NCI-H2196 treated with DMSO at 0.1 percent for 48 hours (cell line): Measurements from ENCODE around the gene RIN2.
A peak's percentile ranks its signal among the peaks of the same experiment; 100 is the strongest.
"Not testable (repeated sequence)": the region's sequence is repeated elsewhere in the genome, so short reads cannot be mapped to it uniquely, and the experiment has no call there.

Experiments
- DNase-seq: peaks from one replicate; lab custom pipeline; 2025; ENCODE audit not compliant: unreplicated experiment; lab: John Stamatoyannopoulos, UW

RIN2 gene

DNA sequence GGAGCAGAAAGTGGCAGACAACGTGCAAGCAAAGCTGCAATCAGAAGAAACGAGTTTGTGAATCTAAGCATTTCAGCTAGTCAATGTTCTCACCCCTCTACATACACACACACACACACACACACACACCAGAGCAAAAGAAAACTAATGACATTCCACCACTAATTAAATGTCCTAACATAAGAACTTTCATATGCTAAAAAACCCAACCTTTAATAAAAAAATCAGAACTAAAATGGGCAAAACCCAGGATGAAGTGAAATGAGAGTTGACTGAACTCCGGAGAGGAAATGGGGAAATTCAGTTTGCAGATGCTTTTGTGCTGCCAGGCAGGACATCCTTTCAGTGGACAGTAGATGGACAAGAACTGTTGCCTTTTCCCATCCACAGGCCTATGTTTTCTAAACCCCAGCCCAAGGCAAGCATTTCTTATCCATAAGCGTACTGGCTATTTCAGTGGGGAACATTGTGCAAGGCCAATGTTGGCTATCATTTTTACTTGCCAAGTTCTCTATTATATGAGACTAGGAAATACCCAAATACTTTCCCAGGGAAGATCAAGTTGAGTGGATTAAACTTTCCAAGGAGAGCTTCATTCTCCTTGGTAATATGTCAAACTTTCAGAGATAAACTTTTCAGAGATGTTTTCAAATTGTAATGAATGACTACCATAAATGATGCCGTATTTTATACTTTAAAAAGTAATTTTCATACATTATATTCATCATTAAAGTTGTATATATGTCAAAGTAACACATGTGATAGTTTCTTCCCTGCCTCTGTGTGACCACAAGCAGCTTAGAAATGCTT, 27.3 kb downstream of the RIN2 start:
- no peak for DNase-seq

DNA sequence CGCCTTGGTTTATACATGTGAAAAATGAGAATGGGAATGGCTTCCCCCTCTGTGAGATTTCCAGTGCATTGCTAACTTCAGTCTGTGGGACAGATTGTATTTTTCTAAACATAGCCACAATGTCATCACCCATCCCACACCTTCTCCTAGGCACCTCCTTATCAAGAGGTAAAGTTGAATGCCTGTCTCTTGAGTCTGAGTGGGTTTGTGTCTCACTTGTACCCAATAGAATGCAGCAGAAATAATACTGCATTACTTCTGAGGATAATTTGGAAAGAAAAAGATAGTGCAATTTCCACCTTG, 27.9 kb downstream of the RIN2 start:
- no peak for DNase-seq

DNA sequence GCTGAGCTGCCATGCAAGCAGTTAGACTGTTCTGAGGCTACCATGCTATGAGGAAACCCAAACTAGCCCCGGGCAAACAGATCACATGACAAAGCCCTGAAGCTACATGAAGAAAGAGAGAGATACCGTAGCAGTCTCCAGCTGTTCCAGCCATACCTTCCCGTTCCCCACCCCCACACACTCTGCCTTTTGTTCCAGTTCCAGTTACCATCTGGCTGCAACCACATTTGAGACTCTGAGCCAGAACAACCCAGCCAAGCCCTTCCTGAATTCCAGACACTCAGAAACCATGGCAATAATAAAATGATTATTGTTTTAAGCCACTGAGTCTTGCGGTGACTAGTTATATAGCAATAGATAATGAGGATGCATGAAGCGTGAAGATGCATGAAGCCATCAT, 28.3 kb downstream of the RIN2 start:
- DNase-seq, result peak; percentile 76

DNA sequence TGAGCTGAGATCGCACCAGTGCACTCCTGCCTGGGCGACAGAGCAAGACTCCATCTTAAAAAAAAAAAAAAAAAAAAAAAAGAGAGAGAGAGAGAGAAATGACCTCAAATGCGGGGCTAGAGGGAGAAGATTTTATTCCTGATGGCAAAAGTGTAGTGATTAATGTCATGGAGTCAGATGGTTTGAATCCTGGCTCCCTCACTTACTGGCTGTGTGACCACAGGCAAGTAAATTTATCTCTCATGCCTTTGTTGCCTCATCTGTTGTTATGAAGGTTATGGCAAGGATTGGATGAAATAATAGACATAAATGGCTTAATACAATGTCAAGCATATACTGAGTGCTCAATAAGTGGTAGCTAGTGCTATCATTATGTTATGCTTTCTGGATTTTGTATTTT, 29.3 kb downstream of the RIN2 start:
- DNase-seq, result no peak

DNA sequence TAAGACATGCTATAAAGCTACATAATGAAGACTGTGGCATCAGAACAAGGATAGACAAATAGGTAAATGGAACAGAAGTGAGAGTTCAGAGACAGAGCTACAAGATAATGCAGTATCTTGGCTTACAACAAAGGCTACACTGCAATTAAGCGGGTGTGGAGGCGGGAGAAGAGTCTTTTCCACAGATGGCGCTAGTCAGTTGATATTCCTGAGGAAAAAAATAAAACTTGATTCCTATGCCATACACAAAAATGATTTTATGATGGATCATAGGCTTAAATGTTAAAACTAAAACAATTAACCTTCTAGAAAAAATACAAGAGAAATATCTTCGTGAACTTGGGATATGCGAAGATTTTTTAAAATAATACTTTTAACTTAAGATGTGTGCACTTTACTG, 31.0 kb downstream of the RIN2 start:
- no peak for DNase-seq

DNA sequence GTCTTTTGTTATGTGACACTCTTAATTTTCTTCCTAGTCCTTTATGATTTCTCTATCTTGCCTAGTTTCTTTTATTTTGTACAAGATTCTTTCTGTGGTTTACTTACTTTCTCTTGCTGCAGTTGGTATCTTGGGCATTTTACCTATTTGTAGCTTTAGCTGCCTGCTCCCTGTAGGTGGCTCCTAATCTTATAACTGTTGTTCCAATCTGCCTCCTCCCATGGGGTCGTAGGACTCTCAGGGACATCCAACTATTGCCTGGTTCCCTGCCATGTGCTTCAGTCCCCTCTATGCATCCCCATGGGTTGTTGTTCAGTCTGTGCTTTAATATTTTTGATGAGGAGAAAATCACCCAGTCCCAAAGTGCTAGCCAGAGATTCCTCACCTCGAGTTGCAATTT, 31.4 kb downstream of the RIN2 start:
- no peak for DNase-seq

DNA sequence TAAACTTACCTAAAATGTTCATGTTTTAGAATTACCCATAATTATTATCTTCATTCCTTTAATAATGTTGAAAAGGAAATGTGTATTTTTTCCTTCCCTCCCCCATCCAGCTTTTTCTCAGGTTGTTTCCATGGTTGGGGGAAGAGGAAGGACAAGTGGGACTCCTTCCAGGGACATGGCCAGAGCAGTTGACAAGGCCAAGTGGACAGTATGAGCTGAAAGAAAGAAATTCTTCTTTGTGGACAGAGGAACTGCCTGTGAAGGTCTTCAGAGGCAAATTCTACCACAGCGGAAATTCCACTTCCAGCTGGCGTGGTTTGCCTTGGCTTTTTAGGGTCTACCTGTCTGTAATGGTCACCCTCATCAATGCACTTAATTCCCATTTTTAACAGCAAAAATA, 33.8 kb downstream of the RIN2 start:
- no peak for DNase-seq

DNA sequence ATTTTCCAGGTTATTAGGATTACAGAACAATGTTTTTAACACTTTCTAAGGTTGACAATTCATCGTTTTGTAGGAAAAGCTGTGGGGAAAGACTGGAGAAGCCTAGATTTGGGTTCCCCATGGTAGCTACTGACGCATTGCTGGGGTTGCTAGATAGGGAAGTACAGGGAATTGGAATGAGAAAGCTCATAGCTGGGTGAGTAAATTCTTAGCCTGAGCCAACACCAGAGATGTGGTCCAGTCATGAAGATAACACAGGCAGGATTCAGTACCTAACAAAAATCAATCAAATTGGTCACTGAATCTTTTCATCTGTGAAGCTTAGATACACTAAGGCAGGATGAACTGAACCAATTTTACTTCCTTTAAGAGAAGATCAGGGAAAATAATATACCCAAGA, 35.7 kb downstream of the RIN2 start:
- no peak for DNase-seq

DNA sequence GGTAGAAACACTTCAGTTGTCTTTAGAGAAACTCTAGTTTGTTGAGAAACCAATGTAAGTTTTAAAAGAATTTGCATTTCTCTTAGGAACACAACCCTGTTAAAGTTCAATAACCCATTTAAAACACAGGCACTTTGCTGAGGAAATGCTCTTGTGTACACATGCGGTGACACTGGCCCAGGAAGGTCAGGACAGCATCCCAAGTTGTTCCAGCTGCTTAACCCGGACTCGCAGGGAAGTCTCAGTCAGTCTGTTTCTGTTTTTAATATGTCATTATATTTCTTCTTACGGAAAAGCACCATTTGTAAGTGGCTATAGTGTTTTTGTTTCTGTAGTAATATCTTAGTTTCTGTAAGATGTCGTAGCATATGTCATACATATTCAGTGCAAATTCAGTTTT, 36.9 kb downstream of the RIN2 start:
- no peak for DNase-seq

DNA sequence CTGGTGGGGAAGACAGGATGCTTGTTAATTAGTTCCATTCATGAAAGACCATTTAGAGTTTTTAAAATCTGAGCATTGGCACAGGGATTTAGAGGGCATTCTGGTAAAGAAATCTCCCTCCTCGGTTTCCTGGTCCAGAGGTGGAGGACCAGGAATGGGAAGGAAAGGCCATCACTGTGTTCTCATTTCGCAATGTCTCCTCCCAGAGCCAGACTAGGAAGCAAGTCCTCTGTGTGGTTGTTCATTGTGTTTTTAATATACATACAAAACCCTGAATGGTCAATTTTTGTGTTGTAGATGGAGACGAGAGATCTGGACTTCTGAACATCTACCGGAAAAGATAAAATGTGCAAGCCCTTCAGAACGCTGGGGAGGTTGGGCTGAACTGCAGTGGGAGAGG, 41.3 kb downstream of the RIN2 start:
- DNase-seq, result no peak

DNA sequence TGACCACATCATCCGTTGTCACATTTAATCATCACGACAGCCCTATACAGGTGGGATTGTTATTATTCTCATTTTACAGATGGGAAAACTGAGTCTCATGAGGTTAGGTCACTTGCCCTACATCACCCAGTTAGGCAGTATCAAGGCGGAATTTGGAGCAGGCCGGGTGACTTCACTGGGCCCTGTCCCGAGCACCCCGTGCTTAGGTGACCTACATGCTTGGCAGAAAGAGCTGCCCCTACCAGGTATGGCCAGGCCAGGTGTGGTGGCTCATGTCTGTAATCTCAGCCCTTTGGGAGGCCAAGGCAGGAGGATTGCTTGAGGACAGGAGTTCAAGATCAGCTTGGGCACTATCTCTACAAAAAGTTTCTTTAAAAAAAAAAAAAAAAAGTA, 44.0 kb downstream of the RIN2 start:
- DNase-seq, result no peak

DNA sequence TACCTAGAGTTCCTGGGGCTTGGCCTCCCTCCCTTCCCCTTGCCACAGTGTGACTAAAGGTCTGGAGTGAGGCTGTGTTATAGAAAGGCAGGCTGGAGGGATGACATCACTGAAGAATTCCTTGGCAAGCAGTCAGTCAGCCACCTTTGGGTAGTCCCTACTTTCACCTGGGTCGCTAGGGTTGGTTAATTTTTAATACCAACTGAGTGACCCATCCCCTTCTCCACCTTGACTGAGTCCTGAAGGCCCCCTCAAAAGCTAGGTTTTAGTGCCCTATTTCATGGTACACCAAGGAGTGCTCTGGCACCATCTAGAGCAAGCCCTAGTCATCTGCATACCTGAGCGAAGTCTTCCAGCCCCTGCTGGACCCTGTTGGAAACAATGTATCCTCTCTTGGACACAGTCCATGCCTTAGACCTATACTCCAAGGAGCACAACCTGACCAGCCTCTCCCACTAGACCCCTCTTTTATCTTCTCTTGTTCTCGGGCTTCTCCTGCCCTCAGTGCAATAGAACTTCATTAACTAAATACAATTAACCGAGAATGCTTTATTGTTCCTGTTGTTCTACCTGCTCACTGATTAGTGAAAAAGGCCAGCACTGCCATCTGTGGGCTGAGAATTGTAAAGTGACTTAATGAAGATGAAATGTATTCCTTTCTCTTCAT, 44.6 kb downstream of the RIN2 start:
- peak; percentile 33 for DNase-seq

DNA sequence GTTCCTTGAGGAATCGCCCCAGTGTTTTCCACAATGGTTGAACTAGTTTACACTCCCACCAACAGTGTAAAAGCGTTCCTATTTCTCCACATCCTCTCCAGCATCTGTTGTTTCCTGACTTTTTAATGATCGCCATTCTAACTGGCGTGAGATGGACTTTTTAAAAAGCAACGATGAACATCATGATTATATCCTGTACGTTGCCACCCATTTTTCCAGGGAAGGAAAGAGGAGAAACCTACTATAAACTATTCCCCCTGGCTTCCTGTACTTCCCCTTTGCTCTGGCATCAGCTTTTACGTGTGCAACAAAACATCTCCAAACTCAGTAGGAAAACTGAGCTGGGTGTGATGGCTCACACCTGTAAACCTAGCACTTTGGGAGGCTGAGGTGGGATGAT, 48.2 kb downstream of the RIN2 start:
- DNase-seq, result not testable (repeated sequence)

DNA sequence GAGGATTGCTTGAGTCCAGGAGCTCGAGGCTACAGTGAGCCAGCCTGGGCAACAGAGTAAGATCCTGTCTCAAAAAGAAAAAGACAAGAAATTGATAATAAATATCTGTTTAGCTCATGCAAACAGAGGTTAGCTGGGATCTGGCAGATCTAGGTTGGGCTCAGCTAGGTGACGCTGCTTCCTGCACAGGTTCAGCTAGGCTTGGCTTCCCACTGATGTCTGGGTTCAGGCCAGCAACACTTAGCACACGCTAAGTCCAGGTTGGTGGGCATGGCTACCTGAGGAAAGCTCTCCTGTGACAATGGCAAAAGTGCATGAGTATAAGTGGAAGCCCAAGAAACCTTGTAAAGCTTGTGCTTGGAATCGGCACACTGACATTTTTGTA, 48.7 kb downstream of the RIN2 start:
- DNase-seq, result no peak

DNA sequence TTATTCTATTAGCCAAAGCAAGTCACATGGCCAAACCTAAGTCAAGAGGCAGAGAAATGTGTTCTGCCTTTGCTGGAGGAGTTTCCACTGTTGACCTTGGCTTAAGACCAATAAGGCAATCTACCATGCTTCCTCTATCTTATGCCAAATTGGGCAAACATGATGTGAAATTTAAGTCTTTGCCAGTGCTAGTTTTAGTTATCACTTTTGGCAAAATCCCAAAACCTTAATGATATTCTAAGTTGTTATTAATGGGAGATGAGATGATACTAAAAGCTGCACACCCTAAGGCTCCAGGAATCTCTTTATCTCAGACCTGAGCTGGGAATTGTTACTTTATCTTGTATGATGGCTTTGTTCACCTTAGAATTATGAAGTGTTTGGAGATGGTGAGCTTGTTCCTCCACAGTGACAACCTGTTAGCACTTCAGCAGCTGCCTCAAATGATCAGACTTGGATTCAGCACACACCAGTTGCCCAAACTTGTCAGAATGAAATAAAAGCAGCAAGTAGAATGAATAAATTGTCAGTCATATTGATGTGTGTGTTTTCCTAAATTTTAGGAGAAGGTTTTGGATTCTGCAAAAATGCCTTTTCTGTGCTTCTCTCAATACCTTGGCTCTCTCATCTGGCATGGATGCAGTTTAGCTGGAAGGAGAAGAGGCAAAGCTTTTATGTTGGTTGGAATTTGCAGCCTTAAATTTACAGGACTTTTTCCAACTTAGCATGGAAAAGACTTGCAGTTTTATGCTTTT, 49.3 kb downstream of the RIN2 start:
- peak; percentile 95 for DNase-seq
